ENCODE data around the gene UTS2R.
"Not testable (repeated sequence)": the region's sequence is repeated elsewhere in the genome, so short reads cannot be mapped to it uniquely, and the experiment has no call there.

Gene UTS2R

GRCh38 chr17:82344175-82344907 is 27.2 kb upstream of the UTS2R start:
- no peak for DNase-seq (ENCODE audit: low read depth)
- no peak overlapping the region for H3K4me3 ChIP-seq (ENCODE audit: low read depth, low read length)
- no peak for TF ChIP-seq CTCF (IDR thresholded peaks at IDR 0.05; ENCODE audit: low read depth, low read length, missing control alignments)

DNA sequence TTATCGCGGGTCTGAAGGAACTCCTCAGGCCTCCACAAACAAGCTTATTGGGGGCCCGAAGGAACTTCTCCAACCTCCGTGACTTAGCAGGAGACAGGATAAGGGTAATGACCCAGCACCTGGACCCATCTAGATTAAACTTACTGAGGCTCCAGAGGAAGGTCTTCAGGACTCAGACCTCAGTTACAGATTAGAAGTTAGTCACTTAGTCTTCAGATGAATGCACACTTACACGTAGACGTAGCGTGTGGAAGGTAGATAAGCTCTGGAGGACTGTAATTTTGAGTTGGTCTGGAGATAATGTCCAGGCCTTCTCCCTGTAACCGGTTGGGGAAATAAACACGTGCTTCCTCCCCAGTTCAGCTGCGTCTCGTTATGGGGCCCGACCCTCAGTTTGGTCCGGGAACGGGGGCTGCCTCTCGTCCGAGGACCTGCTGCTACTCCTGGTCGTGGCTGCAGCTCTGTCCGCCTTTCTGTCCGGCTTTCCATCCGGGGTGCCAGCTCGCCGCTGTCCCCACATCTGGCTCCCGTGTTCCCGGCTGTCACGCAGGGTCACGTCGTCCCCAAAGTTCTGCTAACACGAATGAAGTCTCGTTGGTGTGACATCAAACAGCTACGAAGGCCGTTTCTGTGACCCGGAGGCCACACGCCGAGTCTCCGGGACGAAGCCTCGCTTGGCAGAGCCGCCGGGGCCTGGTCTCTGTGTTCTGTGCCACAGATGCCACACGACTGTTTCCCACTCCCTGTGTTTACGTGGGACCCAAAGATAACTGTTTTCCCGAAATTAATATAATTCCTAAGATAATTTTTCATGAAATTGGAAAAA is 26.2 kb upstream of the UTS2R start:
- TF ChIP-seq CTCF (IDR thresholded peaks at IDR 0.05; ENCODE audit: low read depth, low read length, missing control alignments): no peak
- DNase-seq (ENCODE audit: low read depth): no peak

DNA sequence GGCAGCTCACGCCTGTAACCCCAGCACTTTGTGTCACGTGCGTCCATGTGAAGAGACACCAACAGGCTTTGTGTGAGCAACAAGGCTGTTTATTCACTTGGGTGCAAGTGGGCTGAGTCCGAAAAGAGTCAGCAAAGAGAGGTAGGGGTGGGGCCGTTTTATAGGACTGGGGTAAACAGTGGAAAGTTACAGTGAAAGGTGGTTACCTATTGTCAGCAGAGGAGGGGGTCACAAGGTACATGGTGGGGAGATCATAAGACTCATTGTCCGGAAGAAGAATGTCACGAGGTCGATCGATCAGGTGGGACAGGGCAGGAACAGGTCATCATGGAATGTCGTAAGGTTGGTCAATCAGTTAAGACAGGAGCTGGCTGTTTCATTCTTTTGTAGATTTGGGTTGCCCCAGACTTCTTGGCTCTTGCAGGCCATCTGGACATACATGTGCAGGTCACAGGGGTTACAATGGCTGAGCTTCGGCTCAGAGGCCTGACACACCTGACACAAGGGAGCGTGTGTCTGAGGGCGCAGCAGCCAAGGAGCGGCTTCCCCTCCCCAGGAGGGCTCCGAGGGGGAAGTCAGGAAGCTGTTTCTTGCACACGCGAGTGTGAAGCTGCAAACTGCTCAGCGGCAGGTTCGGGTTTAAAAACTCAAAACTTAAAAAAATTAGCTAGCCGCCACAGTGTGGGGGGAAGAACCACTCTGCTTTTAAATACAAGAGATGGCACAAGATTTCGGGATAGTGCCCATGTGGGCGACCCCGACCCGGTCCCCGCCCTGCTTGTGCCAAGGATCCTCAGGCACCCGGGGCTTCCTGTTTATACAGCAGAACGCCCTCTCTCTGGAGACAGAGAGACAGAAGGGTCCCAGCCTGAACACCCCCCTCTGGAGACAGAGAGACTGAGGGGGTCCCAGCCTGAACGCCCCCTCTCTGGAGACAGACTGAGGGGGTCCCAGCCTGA is 24.9 kb upstream of the UTS2R start:
- H3K4me3 ChIP-seq (ENCODE audit: low read depth, low read length): no peak overlapping the region
- no peak for TF ChIP-seq CTCF (IDR thresholded peaks at IDR 0.05; ENCODE audit: low read depth, low read length, missing control alignments)
- DNase-seq (ENCODE audit: low read depth): no peak

More for the DNA sequence above, 26.2 kb upstream of the UTS2R start:
- no peak overlapping the region for H3K4me3 ChIP-seq (ENCODE audit: low read depth, low read length)

GRCh38 chr17:82347994-82348393 is 23.6 kb upstream of the UTS2R start:
- DNase-seq (ENCODE audit: low read depth); H3K4me3 ChIP-seq (ENCODE audit: low read depth, low read length): not testable (repeated sequence)

DNA sequence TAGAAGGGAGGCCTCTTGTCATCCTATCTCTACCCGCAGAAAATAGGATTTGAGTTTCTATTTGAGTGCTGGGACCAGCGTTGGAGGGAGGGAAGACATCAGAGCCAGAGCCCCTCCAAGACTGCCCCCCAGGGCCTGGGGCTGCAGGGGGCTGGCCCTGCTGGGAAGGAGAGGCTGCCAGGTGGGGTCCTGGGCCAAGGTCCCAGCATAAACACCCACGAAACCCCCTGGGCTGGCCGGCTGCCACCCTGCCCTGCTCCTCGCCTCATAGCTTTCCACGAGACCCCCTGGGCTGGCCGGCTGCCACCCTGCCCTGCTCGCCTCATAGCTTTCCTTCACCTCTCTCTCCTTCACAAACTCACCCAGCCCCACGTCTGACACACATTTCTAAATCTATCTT is 23.1 kb upstream of the UTS2R start:
- no peak overlapping the region for H3K4me3 ChIP-seq (ENCODE audit: low read depth, low read length)
- TF ChIP-seq CTCF (IDR thresholded peaks at IDR 0.05; ENCODE audit: low read depth, low read length, missing control alignments): no peak
- no peak for DNase-seq (ENCODE audit: low read depth)

GRCh38 chr17:82348866-82349265 is 22.7 kb upstream of the UTS2R start:
- no peak overlapping the region for H3K4me3 ChIP-seq (ENCODE audit: low read depth, low read length)
- TF ChIP-seq CTCF (IDR thresholded peaks at IDR 0.05; ENCODE audit: low read depth, low read length, missing control alignments): no peak

DNA sequence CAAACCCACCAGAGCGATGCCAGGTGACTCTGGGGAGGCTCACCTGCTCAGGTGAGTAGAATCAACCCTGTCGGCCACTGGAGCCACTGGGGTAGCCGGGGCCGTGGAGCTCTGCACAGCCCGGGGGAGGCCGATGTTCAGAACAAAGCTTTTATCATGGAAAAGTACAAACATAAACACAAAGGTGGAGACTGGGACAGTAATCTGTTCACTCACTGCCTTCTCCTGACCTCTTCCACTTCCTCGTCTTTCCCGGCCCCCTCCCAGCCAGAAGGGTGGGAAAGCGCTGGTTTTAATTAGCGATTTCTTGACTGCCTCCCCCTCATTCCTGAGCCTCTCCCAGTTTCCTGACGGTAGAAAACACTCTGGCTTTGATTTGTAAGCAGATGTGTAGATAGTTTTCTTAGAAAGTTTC is 22.3 kb upstream of the UTS2R start:
- no peak for DNase-seq (ENCODE audit: low read depth)
- TF ChIP-seq CTCF (IDR thresholded peaks at IDR 0.05; ENCODE audit: low read depth, low read length, missing control alignments): no peak
- no peak overlapping the region for H3K4me3 ChIP-seq (ENCODE audit: low read depth, low read length)

More at GRCh38 chr17:82348866-82349265, 22.7 kb upstream of the UTS2R start:
- DNase-seq (ENCODE audit: low read depth): no peak
